SK-N-SH treated with all-trans-retinoic acid at 6 μM for 48 hours (cell line): ENCODE measurements around the gene QKI.

ENCODE experiments used
- ESRRG ChIP-seq: fragments of 250-450 bp; sonication (Bioruptor Pico); IDR thresholded peaks from 2 replicates; pipeline ENCODE4 v1.6.1; 2021; ENCODE audit warnings: mild to moderate bottlenecking
- PATZ1 ChIP-seq: fragments of 250-450 bp; sonication (Bioruptor Pico); IDR thresholded peaks from 2 replicates; pipeline ENCODE4 v1.8.0; 2020; ENCODE audit warnings: mild to moderate bottlenecking, moderate library complexity, borderline replicate concordance
- ZFP30 ChIP-seq: fragments of 450-650 bp; formaldehyde crosslinking; IDR thresholded peaks from 2 replicates; pipeline ENCODE4 v1.5.0; 2022; ENCODE audit warnings: mild to moderate bottlenecking, moderate library complexity

- TF ChIP-seq ESRRG (CRISPR knock-in tag) (no peak), ZFP30 (CRISPR knock-in tag) (no peak), PATZ1 (CRISPR knock-in tag) (no peak)
Measured at GRCh38 chr6:163408352-163408991, 6.0 kb upstream of the QKI start.
